HEK293 (cell line): ENCODE results near the gene ABHD16A.

Source experiments
- HOXA7 ChIP-seq: sonication (generic); formaldehyde crosslinking; IDR thresholded peaks from 2 replicates; pipeline ENCODE4 v1.8.1; 2022; ENCODE audit warnings: missing genetic modification reagents, borderline replicate concordance
- IKZF3 ChIP-seq: fragments of 450-650 bp; IDR thresholded peaks from 2 replicates; pipeline ENCODE4 v1.5.0; 2018; ENCODE audit warnings: missing biosample characterization, mild to moderate bottlenecking, missing genetic modification characterization, moderate library complexity
- ZNF133 ChIP-seq: fragments of 450-650 bp; formaldehyde crosslinking; IDR thresholded peaks from 2 replicates; pipeline ENCODE4 v1.5.1; 2016; ENCODE audit warnings: missing biosample characterization, missing genetic modification characterization
- ZNF146 ChIP-seq: fragments of 450-650 bp; formaldehyde crosslinking; IDR thresholded peaks from 2 replicates; pipeline ENCODE4 v1.5.1; 2016; ENCODE audit warnings: missing biosample characterization, missing genetic modification characterization
- ZNF19 ChIP-seq: fragments of 450-650 bp; formaldehyde crosslinking; IDR thresholded peaks from 2 replicates; pipeline ENCODE4; 2016; ENCODE audit warnings: missing biosample characterization, missing genetic modification characterization, low read depth
- ZNF394 ChIP-seq: fragments of 450-650 bp; formaldehyde crosslinking; IDR thresholded peaks from 2 replicates; pipeline ENCODE4 v1.5.1; 2016; ENCODE audit warnings: missing biosample characterization, missing genetic modification characterization, mild to moderate bottlenecking, moderate library complexity, borderline replicate concordance
- ZNF792 ChIP-seq: fragments of 450-650 bp; formaldehyde crosslinking; IDR thresholded peaks from 2 replicates; pipeline ENCODE4 v1.5.1; 2016; ENCODE audit warnings: missing biosample characterization, missing genetic modification characterization

- no peak for TF ChIP-seq ZNF792
- TF ChIP-seq IKZF3 = peak; percentile 52
- TF ChIP-seq ZNF394 = peak; percentile 49; the same call in 1 of the 2 replicates
- no peak for TF ChIP-seq ZNF19 (tag by site-specific recombination)
- no peak for TF ChIP-seq HOXA7 (CRISPR knock-in tag)
- 0 out of 2 replicates have a peak, but pooled peaks have one; percentile 21 for TF ChIP-seq ZNF146
- TF ChIP-seq ZNF133 (tag by site-specific recombination) = no peak
These were observed 31.8 kb upstream of the ABHD16A start for GRCh38 chr6:31734821-31735406.
